H1 (cell line): ENCODE results near the gene LAMC1. TPM values are rescaled to one million over a fixed set of nuclear protein-coding genes. Genes with fewer than 3 reads are reported as not detected.

Source experiments
- CTCF ChIA-PET: fragments of 300-600 bp; sonication (Branson Sonifier 250); formaldehyde crosslinking; loops from one replicate; lab custom pipeline; 2021; ENCODE audit not compliant: partially characterized antibody; lab: Charles Lee
- POLR2A ChIA-PET: fragments of 300-600 bp; sonication (Branson Sonifier 250); formaldehyde crosslinking; loops from one replicate; lab custom pipeline; 2021; ENCODE audit warnings: inconsistent platforms; ENCODE audit not compliant: partially characterized antibody; lab: Charles Lee
- DNase-seq, 2 experiments: peaks; one replicate each; pipeline versions ENCODE4 v3.0.0 to v3.0.0-alpha.2; 2010 to 2022; ENCODE audit warnings: low spot score in 2 of 2, low read depth in 1 of 2, mixed read lengths in 1 of 2
- FAIRE-seq: peaks from 2 replicates; lab custom pipeline; 2011; peaks lifted over from hg19 to GRCh38; lab: Jason Lieb, UNC
- H2AFZ ChIP-seq: 2 replicates; pipeline ENCODE4 v1.8.1; 2012; ENCODE audit warnings: low read length, inconsistent platforms
- H2AK5ac ChIP-seq: 2 replicates; pipeline ENCODE4 v1.6.1; 2013; ENCODE audit warnings: low read depth, low read length
- H2BK120ac ChIP-seq: replicated peaks from 2 replicates; pipeline ENCODE3; 2013; ENCODE audit warnings: low read depth, low read length, inconsistent platforms
- H2BK12ac ChIP-seq: 2 replicates; pipeline ENCODE4 v1.6.1; 2013; ENCODE audit warnings: low read depth, low read length
- H2BK15ac ChIP-seq: 2 replicates; pipeline ENCODE4 v1.6.1; 2013; ENCODE audit warnings: low read length
- H2BK20ac ChIP-seq: 2 replicates; pipeline ENCODE4 v1.6.1; 2013; ENCODE audit warnings: low read length
- H2BK5ac ChIP-seq: 2 replicates; pipeline ENCODE4 v1.6.1; 2013; ENCODE audit warnings: low read depth, low read length
- H3K14ac ChIP-seq: 2 replicates; pipeline ENCODE4 v1.6.1; 2013; ENCODE audit warnings: inconsistent platforms; ENCODE audit not compliant: insufficient read length
- H3K18ac ChIP-seq: 2 replicates; pipeline ENCODE4 v1.6.1; 2013; ENCODE audit warnings: low read length; ENCODE audit errors: extremely low read depth
- H3K23ac ChIP-seq: 2 replicates; pipeline ENCODE4 v1.6.1; 2013; ENCODE audit warnings: inconsistent platforms; ENCODE audit not compliant: insufficient read length
- H3K23me2 ChIP-seq: 2 replicates; pipeline ENCODE4 v1.6.1; 2013; ENCODE audit warnings: low read depth, low read length
- H3K27ac ChIP-seq: 2 replicates; pipeline ENCODE4 v1.6.1; 2011; ENCODE audit warnings: low read depth, low read length, inconsistent platforms
- H3K27me3 ChIP-seq, 4 experiments: replicated peaks in 1 of 4; 1 replicate in 1 of 4; 2 replicates in 3 of 4; pipeline versions ENCODE4 v1.6.1 to v1.8.1; 2011 to 2013; ENCODE audit warnings: low read length in 3 of 4, mild to moderate bottlenecking in 3 of 4, inconsistent platforms in 2 of 4, mixed read lengths in 2 of 4, moderate library complexity in 1 of 4; ENCODE audit not compliant: control insufficient read depth in 3 of 4, insufficient read depth in 3 of 4; ENCODE audit errors: extremely low read depth in 1 of 4
- H3K36me3 ChIP-seq, 4 experiments: 2 replicates each; pipeline versions ENCODE4 v1.6.1 to v1.8.1; 2011 to 2013; ENCODE audit warnings: mild to moderate bottlenecking in 4 of 4, low read length in 3 of 4, moderate library complexity in 2 of 4, control low read depth in 1 of 4, inconsistent platforms in 1 of 4; ENCODE audit not compliant: insufficient read depth in 4 of 4, control insufficient read depth in 2 of 4
- H3K4ac ChIP-seq: replicated peaks from 2 replicates; pipeline ENCODE3; 2013; ENCODE audit warnings: low read length, low read depth, mixed read lengths, inconsistent platforms; ENCODE audit not compliant: insufficient read length
- H3K4me1 ChIP-seq, 4 experiments: replicated peaks in 1 of 4; 1 replicate in 1 of 4; 2 replicates in 3 of 4; pipeline versions ENCODE4 v1.6.1 to v1.8.1; 2011 to 2013; ENCODE audit warnings: low read length in 3 of 4, inconsistent platforms in 2 of 4, mixed read lengths in 1 of 4; ENCODE audit not compliant: insufficient read depth in 4 of 4, control insufficient read depth in 3 of 4
- H3K4me2 ChIP-seq, 2 experiments: 2 replicates each; pipeline versions ENCODE4 v1.6.1 to v1.8.1; 2011 to 2013; ENCODE audit warnings: low read depth in 2 of 2, low read length in 2 of 2, control low read depth in 1 of 2, inconsistent platforms in 1 of 2, mild to moderate bottlenecking in 1 of 2; ENCODE audit not compliant: insufficient read depth in 1 of 2
- H3K4me3 ChIP-seq, 4 experiments: fragments of 200-600, 300-600 bp in 1 of 4; sonication (generic), shearing (Covaris generic), sonication (Bioruptor Twin) in 1 of 4; 2 replicates each; pipeline versions ENCODE4 v1.5.1 to v1.8.1; 2011 to 2016; ENCODE audit warnings: low read length in 4 of 4, low read depth in 3 of 4, control low read depth in 2 of 4, inconsistent platforms in 2 of 4, mild to moderate bottlenecking in 2 of 4, mixed read lengths in 1 of 4, moderate library complexity in 1 of 4; ENCODE audit not compliant: insufficient read depth in 2 of 4; ENCODE audit errors: extremely low read depth in 1 of 4
- H3K56ac ChIP-seq: replicated peaks from 2 replicates; pipeline ENCODE3; 2013; ENCODE audit warnings: low read depth, mild to moderate bottlenecking, mixed read lengths, low read length, inconsistent platforms; ENCODE audit not compliant: insufficient read length
- H3K79me1 ChIP-seq: 2 replicates; pipeline ENCODE4 v1.6.1; 2013; ENCODE audit warnings: low read depth, low read length, control low read depth
- H3K79me2 ChIP-seq, 2 experiments: 2 replicates each; pipeline versions ENCODE4 v1.6.1 to v1.8.1; 2012 to 2013; ENCODE audit warnings: low read length in 2 of 2, mild to moderate bottlenecking in 2 of 2, inconsistent platforms in 1 of 2; ENCODE audit not compliant: insufficient read depth in 2 of 2, control insufficient read depth in 1 of 2
- H3K9ac ChIP-seq, 4 experiments: replicated peaks in 1 of 4; 1 replicate in 1 of 4; 2 replicates in 3 of 4; pipeline versions ENCODE4 v1.6.1 to v1.8.1; 2011 to 2013; ENCODE audit warnings: low read depth in 3 of 4, low read length in 3 of 4, control low read depth in 2 of 4, mild to moderate bottlenecking in 2 of 4, moderate library complexity in 2 of 4, inconsistent platforms in 1 of 4; ENCODE audit errors: extremely low read depth in 1 of 4
- H3K9me3 ChIP-seq, 2 experiments: 2 replicates each; pipeline versions ENCODE4 v1.6.1 to v1.8.1; 2012 to 2013; ENCODE audit warnings: mild to moderate bottlenecking in 2 of 2, moderate library complexity in 2 of 2, control low read depth in 1 of 2, inconsistent platforms in 1 of 2, low read depth in 1 of 2, low read length in 1 of 2, mixed read lengths in 1 of 2; ENCODE audit not compliant: insufficient read depth in 2 of 2
- H4K20me1 ChIP-seq, 2 experiments: replicated peaks in 1 of 2; 2 replicates each; pipeline versions ENCODE3 to v1.8.1; 2011 to 2013; ENCODE audit warnings: inconsistent platforms in 2 of 2, low read length in 2 of 2, mild to moderate bottlenecking in 1 of 2; ENCODE audit not compliant: insufficient read depth in 2 of 2, control insufficient read depth in 1 of 2
- H4K5ac ChIP-seq: 2 replicates; pipeline ENCODE4 v1.6.1; 2013; ENCODE audit warnings: low read length, low read depth, mixed read lengths, inconsistent platforms; ENCODE audit not compliant: insufficient read length
- H4K8ac ChIP-seq: 2 replicates; pipeline ENCODE4 v1.8.0; 2013; ENCODE audit warnings: mild to moderate bottlenecking, moderate library complexity, low read length, inconsistent platforms; ENCODE audit not compliant: insufficient read depth; ENCODE audit errors: extremely low read depth
- H4K91ac ChIP-seq: replicated peaks from 2 replicates; pipeline ENCODE3; 2013; ENCODE audit warnings: low read length, mixed read lengths, inconsistent platforms; ENCODE audit not compliant: insufficient read length
- ASH2L ChIP-seq: fragments of 200-600, 300-600 bp; sonication (generic); IDR thresholded peaks from one replicate; pipeline ENCODE4 v1.7.1; 2017; ENCODE audit warnings: low read length
- RNF2 ChIP-seq: fragments of 200-900, 300-1000 bp; sonication (generic); IDR thresholded peaks from 2 replicates; pipeline ENCODE4 v1.7.1; 2016; ENCODE audit warnings: borderline replicate concordance, low read depth, mild to moderate bottlenecking, antibody characterized with exemption, low read length; ENCODE audit not compliant: poor library complexity, severe bottlenecking; ENCODE audit errors: missing control alignments
- SIRT6 ChIP-seq: IDR thresholded peaks from one replicate; pipeline ENCODE4 v1.7.1; 2012; ENCODE audit warnings: low read length, inconsistent platforms
- WGBS, 2 experiments: shearing (Covaris generic) in 1 of 2; methylation state at CpG; one replicate each; pipeline versions ENCODE4 v1.1.6 to v1.1.7; 2013 to 2015; ENCODE audit warnings: low lambda C conversion rate in 2 of 2, mixed read lengths in 2 of 2, inconsistent platforms in 1 of 2, low coverage in 1 of 2, missing lambda C conversion rate in 1 of 2; ENCODE audit not compliant: insufficient replicate concordance in 2 of 2, insufficient coverage in 1 of 2, insufficient read length in 1 of 2; ENCODE audit errors: extremely low coverage in 1 of 2, missing lambda C conversion rate in 1 of 2; 5-methylcytosine and 5-hydroxymethylcytosine counted together
- polyA plus RNA-seq, 7 experiments: library from polyadenylated mRNA; depleted of rRNA in 3 of 7; stranded (reverse) in 5 of 7; unstranded in 2 of 7; fragments of >200 nt in 5 of 7; fragments of 200-250 nt in 2 of 7; gene quantifications; 1 replicate in 5 of 7; 2 replicates in 1 of 7; 4 replicates in 1 of 7; pipeline versions ENCODE4 v1.2.1 to v1.2.3, GENCODE V29; 2011 to 2013; ENCODE audit warnings: missing spikeins in 2 of 7, mixed read lengths in 2 of 7
- total RNA-seq: library from RNA; stranded (reverse); fragmentation: NEBNext Ultra II Directional; extraction: Animal tissue kit (Norgen Biotek cat#: 25700); gene quantifications from 2 replicates; pipeline ENCODE4 v1.2.1, GENCODE V29; 2021

The LAMC1 gene
- total and polyA plus RNA-seq, 2 of the 8 experiments (the other 6 are each of a cell fraction or from before 2014, with no cell fraction given), result 47.6 to 90.3 TPM

DNA sequence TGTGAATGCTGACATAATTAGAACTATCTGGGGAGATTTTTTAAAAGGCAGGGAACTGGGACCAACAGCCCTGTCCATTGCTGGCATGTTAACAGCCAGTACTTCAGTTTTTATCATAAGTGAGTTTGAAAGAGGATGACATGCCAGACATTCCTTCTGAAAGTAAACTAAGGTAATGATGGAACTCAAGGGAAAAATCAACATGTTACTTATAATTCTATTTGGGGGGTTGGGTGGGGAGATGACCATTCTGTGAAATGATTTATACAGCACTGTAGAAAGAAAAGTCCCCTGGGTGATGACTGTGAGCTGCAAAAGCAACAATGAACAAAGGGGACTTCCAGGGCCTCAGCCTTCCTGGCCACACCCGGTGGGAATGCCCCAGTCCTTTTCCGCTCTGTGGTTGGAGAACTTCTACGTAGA lies 157.4 kb downstream of the LAMC1 start:
- H2BK15ac ChIP-seq, result no peak overlapping the region
- H3K9ac ChIP-seq, result no peak overlapping the region
- H3K79me1 ChIP-seq, result no peaks in the 10 kb centered on the region

More for the DNA sequence above, 157.4 kb downstream of the LAMC1 start:
- Histone ChIP-seq H2BK120ac (no peak overlapping the region), H3K4ac (no peak overlapping the region), H3K36me3 (no peaks in the 10 kb centered on the region), H2BK20ac (no peak overlapping the region), H3K23ac (no peak overlapping the region), H4K5ac (no peak overlapping the region), H3K23me2 (no peaks in the 10 kb centered on the region), H2BK5ac (no peak overlapping the region), H3K27me3 (no peaks in the 10 kb centered on the region), H3K56ac (no peak overlapping the region), H2AK5ac (no peak overlapping the region), H4K8ac (no peak overlapping the region), H4K91ac (no peak overlapping the region), H3K18ac (no peak overlapping the region), H4K20me1 (no peaks in the 10 kb centered on the region), H3K79me2 (no peaks in the 10 kb centered on the region), H3K9me3 (no peaks in the 10 kb centered on the region), H2BK12ac (no peak overlapping the region), H3K4me3 (no peak overlapping the region), H2AFZ (no peak overlapping the region; the same call in 1 of the 2 replicates), H3K4me1 (peaks cover 0 to 6% (median under 1%) of the 10 kb centered on the region in 4 experiments; a peak in 1 of 7 replicates), H3K27ac (no peak overlapping the region), H3K14ac (no peak overlapping the region), H3K4me2 (no peak overlapping the region)
- CTCF ChIA-PET, result interaction anchor here (0.6 to 1.2 kb wide), 3 partner anchors 19 to 168 kb away, joined by 3 read pairs; no protein-coding TSS in a partner anchor
- 81% methylated on average over 3 of the region's 3 CpGs; no CpG with 5 or more reads in 1 of the 2 experiments for WGBS, 2 experiments
- no peak for DNase-seq
- POLR2A ChIA-PET, result interaction anchor here (0.7 kb wide), 1 partner anchor 20 kb away, joined by 3 read pairs; no protein-coding TSS in a partner anchor
- TF ChIP-seq ASH2L (no peak), SIRT6 (no peak), RNF2 (no peak)
- FAIRE-seq, result no peak
